ENCODE measurements around the gene SERPINE3.

GRCh38 chr13:51339354-51339753 lies at the start of gene SERPINE3:
- TF ChIP-seq CTCF (conservative IDR thresholded peaks at IDR 0.05 in 1 of 2, IDR thresholded peaks at IDR 0.05 in 1 of 2; ENCODE audit: low read depth in 1 of 2, low read length in 2 of 2): no peak
- no peak for TF ChIP-seq EZH2 (IDR thresholded peaks at IDR 0.05; ENCODE audit: low read length, missing control alignments)
